ENCODE results near the gene CCDC13.

Gene CCDC13

DNA sequence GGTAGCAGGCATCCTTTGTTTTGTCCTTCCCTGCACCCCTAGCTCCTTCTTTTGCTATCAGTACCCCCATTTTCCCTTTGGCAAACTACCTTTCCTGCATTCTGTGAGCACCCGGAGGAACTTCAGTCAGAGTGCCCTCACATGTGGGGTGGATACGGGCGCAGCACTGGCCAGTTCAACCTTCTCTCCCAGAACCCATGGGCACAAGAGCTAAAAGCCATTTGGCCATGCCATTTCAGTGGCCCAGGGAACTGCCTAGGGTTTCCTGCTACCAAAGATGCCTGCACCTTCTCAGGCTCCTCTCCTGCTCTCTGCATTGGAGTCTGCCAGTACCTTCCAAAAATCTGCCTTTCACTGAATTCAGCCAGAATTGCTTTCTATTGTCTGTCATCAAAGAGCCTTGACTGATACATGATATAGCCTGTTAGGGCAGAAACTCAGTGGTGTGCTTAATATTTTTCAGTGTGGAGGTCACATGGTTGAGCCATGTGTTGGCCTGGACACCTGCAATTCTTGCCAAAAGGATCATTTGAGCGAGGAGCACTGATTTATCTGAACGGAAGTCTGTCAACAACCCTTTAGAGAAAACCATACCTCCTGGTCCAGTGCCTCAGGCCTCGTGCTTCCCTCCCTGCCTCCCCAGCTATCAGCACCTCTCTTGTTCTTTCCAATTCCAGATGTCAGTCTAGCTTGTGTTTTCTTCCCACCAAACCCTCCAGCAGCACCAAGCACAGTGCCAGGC is 43.5 kb downstream of the CCDC13 start:
- Mint-ChIP-seq H3K36me3 (no peaks in the 10 kb centered on the region), H3K4me3 (no peak overlapping the region), H3K27me3 (peaks cover 2% of the 10 kb centered on the region), H3K9me3 (no peaks in the 10 kb centered on the region), H3K27ac (no peak overlapping the region), H3K4me1 (no peaks in the 10 kb centered on the region)
- no peak for DNase-seq (ENCODE audit: low spot score in 2 of 2)
- no peak for ATAC-seq (ENCODE audit: low read depth)

DNA sequence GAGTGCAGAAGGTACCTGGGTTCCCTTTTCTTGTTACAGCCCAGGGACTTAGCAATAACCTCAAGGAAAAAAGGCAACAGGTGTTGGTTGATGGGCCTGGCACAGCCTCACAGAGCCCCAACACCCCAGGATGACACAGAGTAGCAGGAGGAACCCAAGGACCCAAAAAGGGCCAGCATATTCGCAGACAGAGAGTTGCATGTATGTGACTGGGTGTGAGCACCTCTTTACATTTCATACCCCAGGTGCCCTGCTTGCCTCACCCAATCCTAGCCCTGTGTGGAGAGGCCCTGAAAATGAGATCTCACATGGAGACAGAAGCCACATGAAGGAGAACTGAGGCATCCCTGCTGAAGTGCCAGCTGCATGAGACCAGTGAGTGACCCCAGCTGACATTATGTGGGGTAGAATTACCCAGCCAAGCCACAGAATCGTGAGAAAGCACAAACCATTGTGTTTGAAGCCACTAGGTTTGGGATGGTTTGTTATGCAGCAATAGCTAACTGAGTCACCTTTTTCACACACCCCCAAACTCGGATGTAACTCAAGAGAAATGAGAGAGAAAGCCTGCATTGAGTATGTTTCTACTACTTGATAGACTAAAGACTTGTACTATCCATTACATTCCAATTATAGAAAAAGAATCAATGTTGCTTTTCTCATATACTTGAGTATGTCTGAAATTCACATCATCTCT is 44.2 kb downstream of the CCDC13 start:
- Mint-ChIP-seq H3K9me3 (no peaks in the 10 kb centered on the region), H3K27ac (no peak overlapping the region), H3K27me3 (peaks cover 5% of the 10 kb centered on the region), H3K4me3 (no peak overlapping the region), H3K36me3 (no peaks in the 10 kb centered on the region), H3K4me1 (no peaks in the 10 kb centered on the region)
- no peak for DNase-seq (ENCODE audit: low spot score in 2 of 2)
- ATAC-seq (ENCODE audit: low read depth), result no peak

DNA sequence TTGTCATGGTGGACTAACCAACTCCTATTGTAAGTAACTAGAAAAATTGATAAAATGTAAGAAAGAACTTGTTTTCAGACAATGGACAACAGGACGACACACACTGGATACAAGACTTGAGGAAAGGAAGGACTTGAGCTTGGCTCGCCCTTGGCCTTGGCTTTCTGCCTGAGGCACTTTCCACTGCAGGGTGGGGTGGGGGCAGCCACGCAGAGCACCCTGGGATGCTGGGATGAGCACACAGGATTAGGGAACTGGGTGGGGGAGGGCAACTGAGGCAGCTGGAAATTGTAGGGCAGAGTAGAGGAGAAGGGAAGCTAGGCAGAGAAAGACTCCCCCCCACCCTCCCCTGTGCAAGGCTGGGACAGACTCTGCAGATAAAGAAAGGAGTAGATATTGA is 45.0 kb downstream of the CCDC13 start:
- H3K27ac Mint-ChIP-seq, result no peak overlapping the region
- H3K27me3 Mint-ChIP-seq, result peaks cover 5% of the 10 kb centered on the region
- H3K4me3 Mint-ChIP-seq, result no peak overlapping the region

DNA sequence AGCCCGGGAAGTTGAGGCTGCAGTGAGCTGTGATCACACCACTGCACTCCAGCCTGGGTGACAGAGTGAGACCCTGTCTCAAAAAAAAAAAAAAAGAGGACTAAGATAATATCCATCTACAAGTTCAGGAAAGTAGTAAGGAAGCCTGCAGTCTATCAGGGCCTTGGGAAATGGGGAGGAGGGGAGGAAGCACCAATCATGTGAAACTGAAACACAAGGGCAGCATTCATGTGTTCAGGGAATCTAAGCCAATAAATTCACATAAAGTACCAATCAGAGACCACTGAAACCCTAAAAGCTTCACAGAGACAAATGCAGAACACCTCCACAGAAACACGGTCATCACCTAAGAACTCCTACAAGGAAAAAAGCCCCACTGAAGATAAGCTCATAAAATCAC is 47.6 kb downstream of the CCDC13 start:
- no peaks in the 10 kb centered on the region for H3K9me3 Mint-ChIP-seq
- no peaks in the 10 kb centered on the region for H3K4me1 Mint-ChIP-seq
- ATAC-seq (ENCODE audit: low read depth) (no peak), DNase-seq (ENCODE audit: low spot score in 2 of 2) (no peak)
- no peaks in the 10 kb centered on the region for H3K36me3 Mint-ChIP-seq
- H3K27ac Mint-ChIP-seq, result no peak overlapping the region
- H3K27me3 Mint-ChIP-seq, result peaks cover 7% of the 10 kb centered on the region
- no peak overlapping the region for H3K4me3 Mint-ChIP-seq

More for the DNA sequence above, 45.0 kb downstream of the CCDC13 start:
- H3K4me1 Mint-ChIP-seq, result no peaks in the 10 kb centered on the region
- no peaks in the 10 kb centered on the region for H3K36me3 Mint-ChIP-seq
- DNase-seq (ENCODE audit: low spot score in 2 of 2) (no peak), ATAC-seq (ENCODE audit: low read depth) (no peak)
- H3K9me3 Mint-ChIP-seq, result no peaks in the 10 kb centered on the region

DNA sequence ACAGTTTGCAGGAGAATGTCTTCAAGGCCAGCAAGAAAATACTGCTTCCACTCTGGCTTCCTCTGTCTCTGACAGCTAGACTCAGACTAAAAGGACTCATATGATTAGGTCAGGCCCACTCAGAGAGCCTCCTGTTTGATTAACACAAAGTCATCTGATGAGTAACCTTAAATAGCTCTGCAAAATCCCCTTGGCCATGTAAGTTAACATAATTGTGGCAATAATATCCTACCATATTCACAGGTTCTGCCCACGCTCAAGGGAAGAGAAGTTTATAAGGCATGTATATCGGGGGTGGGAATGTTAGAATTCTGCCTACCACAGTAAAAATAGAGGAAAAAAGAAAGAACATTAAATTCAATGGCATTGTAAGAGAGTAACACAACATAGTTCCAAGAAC is 49.8 kb downstream of the CCDC13 start:
- no peak overlapping the region for H3K4me3 Mint-ChIP-seq
- H3K27me3 Mint-ChIP-seq, result peaks cover 7% of the 10 kb centered on the region
- H3K36me3 Mint-ChIP-seq, result no peaks in the 10 kb centered on the region
- no peak overlapping the region for H3K27ac Mint-ChIP-seq
- DNase-seq (ENCODE audit: low spot score in 2 of 2) (no peak), ATAC-seq (ENCODE audit: low read depth) (no peak)
- no peaks in the 10 kb centered on the region for H3K9me3 Mint-ChIP-seq
- H3K4me1 Mint-ChIP-seq, result no peaks in the 10 kb centered on the region

Data from memory B cell (primary cell).